Myocyte (in vitro differentiated cells): Measurements from ENCODE around the gene VTCN1. TPM values are rescaled to one million over a fixed set of nuclear protein-coding genes. Genes with fewer than 3 reads are reported as not detected.
A peak's percentile ranks its signal among the peaks of the same experiment; 100 is the strongest.
"Not testable (repeated sequence)": the region's sequence is repeated elsewhere in the genome, so short reads cannot be mapped to it uniquely, and the experiment has no call there.

ENCODE experiments used
- DNase-seq: peaks from one replicate; pipeline ENCODE4 v3.0.0-alpha.2; 2012; ENCODE audit warnings: low read depth
- total RNA-seq: library from RNA; depleted of rRNA; stranded (reverse); fragments of >200 nt; gene quantifications from 2 replicates; pipeline ENCODE4 v1.2.3, GENCODE V29; 2014

The VTCN1 gene
- total RNA-seq, 1 donor from 2014 or later = not detected

DNA sequence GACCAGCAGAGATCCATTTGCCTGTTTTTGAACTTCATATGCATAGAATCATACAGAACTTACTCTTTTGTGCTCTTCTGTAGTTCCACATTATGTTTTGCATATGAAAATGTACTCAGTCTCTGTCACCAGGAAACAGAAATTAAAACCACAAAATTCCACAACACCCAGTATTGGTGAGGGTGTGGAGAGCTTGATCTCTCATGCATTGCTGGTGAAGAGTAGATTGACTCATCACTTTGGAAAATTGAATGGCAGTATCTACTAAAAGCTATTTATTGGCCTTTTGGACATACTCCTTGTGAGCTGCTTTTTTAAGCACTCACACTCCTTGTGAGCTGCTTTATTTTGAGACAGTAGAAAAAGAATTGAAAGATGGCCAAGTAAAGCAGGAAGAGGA lies 43.3 kb downstream of the VTCN1 start:
- peak; percentile 15 for DNase-seq

DNA sequence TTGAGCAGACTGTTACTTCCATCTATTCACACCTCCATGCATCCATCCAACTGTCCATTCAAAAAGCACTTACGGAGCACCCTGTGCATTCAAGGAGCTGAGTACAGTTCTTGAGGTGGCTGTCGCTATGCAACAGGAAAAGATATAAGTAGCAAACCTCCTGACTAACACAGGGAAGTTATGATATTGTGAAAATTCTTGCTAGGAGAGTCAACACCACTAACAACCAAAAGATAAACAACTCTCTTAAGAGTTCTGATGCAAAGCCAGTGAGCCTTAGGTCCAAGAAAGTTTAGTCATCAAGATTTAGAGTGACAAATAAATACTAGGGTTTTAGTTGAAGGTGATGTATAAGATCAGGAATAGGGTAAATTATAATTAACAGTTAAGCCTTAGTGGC lies 44.7 kb downstream of the VTCN1 start:
- DNase-seq = no peak

DNA sequence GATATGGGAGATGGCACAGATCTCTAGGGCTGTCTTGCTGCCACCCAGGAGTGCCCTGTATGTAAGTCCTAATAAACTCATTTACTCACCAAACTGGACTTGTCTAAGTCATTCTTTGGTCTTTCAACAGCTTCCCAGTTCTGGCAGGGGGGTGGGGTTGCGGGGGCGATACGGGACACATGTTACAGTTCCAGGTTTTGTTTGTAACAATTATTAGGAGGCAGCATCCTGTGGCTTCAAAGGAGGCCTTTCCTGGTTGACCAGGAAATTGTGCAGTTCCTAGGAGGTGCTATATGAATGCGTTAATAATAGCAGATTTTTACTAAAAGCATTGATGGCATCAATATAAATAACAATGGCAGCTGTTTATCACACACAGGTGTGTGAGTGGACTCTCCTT lies 46.5 kb downstream of the VTCN1 start:
- no peak for DNase-seq

DNA sequence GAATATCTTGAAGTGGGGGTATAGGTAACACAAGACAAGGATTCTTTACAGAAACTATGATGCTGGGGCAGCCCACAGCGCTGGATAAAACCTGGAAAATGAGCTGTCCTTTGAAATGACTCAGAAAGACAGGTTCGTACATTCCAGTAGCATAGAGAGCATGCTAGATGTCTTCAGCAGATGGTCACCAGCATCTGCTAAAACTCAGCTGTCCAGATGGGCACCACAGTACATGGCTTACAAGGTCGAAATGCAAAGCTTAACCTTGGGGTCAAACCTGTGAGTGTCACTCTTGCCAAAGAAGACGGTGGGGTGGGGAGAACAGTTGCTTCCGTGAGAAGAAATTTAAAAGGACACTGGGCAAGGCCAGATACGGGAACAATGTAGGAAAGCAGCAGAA lies 47.9 kb downstream of the VTCN1 start:
- DNase-seq = peak; percentile 85

DNA sequence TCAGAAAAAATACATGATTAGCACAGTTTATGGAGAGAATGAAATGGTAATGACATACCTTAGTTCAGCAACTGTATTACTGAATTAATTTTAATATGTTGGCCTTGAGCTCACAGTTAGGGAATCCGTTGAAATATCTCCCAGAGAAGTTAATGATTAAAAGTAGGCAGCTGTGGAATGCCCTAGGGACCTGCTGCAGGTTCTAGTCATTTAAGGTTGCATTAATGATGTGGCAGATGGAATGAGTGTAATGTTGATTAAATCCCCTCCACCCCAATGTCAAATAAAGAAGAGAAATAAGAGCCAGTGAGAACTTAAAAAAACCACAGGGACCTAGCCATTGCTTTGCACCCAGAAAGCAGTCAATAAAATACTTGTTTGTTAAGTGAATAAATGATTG lies 48.8 kb downstream of the VTCN1 start:
- no peak for DNase-seq

DNA sequence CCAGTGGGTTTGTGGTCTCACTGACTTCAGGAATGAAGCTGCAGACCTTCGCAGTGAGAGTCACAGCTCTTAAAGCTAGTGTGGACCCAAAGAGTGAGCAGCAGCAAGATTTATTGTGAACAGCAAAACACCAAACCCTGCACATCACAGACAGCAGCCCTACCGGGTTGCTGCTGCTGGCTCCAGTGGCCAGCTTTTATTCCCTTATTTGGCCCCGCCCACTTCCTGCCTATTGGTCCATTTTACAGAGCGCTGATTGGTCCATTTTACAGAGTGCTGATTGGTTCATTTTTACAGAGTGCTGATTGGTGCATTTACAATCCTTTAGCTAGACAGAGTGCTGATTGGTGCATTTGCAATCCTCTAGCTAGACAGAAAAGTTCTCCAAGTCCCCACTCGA lies 59.4 kb downstream of the VTCN1 start:
- not testable (repeated sequence) for DNase-seq

DNA sequence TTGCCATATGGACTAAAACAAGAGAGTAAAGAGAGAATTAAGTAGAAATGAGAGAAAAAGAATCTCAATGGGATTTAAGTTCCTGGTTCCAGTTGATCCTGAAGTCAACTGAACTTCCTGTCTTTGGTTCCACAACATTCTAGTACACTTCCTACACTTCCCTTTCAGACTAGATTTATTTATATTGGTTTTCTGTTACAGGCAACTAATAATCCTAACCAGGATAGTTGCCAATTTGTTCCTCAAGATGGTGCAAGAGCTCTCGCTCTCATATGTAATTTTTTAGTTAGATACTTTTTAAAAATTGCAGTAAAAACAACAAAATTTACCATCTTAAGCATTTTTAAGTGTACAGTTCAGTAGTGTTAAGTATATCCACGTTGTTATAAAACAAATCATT lies 60.4 kb downstream of the VTCN1 start:
- DNase-seq = no peak

DNA sequence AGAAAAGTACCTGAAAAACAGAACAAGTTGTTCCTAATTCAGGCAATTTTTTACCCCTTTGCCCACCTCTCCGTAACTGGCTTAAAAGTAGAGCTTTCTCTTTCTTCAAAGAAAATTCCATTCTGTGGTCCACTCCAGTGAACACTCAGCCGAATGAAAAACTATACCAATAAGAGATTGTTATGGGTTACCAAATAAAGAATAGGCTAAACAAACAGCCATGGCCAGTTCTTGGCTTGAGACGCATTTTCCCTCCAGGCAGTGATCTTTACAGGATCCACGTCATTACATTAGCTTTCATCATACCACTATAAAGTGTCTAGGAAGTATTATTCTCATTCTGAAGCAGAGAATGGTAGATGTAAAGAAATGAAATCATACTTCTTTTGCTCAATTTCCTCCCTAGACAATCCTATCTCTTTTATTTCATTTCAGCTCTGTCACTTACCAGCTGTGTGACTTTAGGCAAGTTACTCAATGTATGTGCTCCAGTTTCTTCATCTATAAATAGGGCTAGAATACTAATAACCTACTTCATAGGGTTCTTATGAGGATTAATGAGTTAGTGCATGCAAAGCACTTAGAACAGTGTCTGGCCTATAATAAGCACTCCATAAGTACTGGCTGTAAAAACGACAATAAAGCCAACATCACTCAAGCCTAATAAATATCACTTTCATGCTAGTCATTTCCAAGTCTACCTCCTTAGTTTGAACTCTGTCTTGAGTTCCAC lies 62.7 kb downstream of the VTCN1 start:
- no peak for DNase-seq

DNA sequence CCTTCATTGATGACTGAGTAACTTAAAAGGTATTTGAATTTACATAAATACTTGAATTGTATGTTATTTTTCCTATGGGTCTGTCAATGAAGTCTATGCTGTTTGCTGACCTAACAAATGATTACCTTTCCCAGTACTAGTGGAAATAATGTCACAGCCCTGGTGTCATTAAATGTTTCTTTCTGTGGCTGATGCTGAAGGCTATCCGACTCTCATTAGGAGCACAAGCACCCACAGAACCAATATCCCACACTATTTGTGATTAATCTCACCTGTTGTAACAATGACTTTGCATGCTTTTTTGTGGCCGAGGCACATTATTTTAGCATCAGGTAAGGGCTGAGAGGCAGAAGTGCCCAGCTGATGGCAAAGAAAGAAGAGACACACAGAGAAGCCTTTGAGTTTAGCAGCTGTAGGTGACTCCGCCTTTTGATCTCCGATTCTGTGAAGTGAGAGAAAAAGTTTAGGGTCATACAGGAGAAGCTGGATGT lies 63.3 kb downstream of the VTCN1 start:
- DNase-seq = peak; percentile 54

DNA sequence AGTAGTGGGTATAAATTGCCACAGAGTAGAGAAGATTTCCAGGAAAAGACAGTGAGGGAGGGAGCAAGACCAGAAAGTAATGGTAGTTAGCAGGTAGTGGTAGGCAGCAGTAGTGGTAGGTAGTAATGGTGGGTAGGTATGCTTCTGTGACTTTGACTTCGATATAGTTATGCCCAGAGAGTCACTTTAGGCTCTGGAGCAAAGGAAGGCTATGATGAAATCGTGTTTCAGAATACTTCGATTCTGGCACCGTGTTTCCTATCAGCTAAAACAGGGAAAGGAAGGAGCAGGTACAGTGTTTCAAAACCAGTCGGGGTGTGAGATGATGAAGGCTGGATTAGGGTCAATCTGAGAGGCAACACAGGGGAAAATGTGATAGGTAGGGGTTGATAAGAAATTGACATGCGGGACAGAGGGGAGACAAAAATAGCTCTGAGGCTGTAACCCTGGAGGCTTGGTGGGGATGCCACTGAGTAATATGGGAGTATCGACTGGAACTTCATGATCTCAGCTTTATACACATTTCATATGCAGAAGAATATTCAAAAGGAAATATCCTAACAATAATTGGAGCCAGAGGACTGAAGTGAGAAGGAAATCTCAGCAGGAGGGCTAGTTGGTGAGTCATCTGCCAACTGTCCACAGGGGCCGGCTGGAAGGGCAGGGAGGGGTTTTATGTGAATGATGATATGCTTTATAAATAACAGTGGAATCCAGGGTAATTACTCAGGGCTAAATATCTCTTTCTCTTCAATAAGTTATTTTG lies 64.0 kb downstream of the VTCN1 start:
- peak; percentile 90 for DNase-seq

DNA sequence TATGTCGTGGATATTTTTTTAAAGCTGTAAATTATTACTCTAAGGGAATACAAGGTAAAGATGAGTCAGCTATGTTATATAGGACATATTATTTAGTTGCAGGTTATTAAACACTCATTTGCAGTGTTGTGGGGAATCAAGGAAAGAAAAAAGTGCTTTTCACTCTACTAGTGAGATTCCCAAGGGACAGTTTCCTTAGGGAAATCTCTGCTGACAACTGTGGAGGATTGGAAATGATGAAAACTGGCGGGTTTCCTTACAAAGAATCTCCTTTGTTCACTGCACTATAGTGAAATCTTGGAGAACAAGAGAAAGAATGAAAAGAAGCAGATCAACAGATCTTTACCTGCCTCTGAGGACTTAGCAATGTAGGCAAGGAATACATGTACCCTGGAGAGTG lies 64.7 kb downstream of the VTCN1 start:
- no peak for DNase-seq

DNA sequence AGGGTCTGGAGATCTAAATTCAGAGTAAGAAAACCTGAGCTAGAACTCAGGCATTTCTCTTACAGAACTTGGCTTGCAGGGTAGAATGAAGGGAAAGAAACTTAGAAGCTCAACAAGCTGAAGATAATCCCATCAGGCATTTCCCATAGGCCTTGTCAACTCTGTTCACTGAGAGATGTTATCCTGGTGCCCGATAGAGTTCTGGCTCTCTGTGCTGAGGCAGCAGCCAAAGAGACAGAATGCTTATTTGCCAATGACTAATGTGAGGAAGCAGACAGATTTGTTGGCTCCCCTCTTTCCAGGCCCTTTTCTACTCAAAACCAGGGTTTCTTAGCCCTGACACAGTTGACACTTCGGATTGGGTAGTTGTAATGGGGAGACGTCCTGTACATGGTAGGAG lies 66.9 kb downstream of the VTCN1 start:
- no peak for DNase-seq

DNA sequence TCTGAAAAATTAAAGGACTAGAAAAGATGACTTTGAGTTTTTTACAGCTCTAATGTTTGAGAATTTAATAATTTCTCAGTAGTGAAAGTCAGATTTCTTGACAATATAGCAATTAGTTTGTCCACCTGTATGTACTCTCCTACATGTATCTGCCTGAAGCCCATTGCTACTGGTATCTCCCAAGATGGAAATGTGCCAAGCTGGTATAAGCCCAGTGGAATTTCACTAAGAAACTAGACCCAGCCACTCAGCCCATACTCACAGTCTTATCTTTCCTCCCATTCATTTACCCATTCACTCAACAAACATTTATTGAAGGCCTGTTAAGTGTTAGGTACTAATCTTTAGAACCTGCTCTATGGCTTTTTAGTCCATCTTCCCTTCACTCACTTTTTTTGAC lies 67.6 kb downstream of the VTCN1 start:
- no peak for DNase-seq

DNA sequence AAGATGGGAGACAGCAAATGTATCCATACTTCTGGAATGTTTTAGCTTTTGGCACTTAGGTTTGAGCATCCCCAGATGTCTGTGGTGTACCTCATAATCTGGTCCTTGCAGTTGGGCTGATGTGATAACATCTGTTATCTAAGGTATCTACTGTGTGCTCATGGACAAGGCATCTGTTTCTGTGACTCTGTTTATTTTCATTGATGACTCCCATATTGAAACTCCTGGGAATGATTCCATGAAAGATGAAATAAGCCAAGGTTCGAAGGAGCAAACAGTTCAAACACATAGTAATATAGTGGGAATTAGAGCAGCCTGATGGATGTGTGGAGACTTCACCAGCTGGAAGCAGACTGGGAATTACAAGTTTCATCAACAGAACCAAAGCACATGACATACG lies 68.5 kb downstream of the VTCN1 start:
- no peak for DNase-seq

DNA sequence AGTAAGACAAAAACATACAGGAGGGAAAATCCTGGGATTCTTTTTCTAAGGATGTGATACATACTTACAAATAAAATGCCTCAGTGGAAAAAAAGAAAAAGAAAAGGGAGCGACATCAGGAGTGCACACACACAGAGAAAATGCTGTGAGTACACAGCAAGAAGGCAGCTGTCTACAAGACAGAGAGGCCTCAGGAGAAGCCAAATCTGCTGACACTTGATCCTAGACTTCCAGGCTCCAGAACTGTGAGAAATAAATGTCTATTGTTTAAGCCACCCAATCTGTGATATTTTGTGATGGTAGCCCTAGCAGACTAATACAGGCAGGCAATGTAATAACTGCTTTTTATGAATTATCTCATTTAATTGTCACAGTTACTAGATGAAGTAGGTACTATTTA lies 72.2 kb downstream of the VTCN1 start:
- peak; percentile 41 for DNase-seq

DNA sequence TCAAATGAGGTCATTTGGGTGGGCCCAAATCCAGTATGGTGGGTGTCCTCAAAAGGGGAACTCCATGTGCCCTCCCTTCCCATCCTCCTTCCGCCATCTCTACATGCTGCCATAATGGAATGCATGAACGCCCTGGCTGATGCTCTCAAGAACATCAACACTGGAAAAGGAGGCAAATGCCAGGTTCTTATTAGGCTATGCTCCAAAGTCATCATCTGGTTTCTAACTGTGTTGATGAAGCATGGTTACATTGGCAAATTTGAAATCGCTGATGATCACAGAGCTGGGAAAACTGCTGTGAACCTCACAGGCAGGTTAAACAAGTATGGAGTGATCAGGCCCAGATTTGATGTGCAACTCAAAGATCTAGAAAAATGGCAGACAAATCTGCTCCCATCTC lies 72.6 kb downstream of the VTCN1 start:
- DNase-seq = no peak

DNA sequence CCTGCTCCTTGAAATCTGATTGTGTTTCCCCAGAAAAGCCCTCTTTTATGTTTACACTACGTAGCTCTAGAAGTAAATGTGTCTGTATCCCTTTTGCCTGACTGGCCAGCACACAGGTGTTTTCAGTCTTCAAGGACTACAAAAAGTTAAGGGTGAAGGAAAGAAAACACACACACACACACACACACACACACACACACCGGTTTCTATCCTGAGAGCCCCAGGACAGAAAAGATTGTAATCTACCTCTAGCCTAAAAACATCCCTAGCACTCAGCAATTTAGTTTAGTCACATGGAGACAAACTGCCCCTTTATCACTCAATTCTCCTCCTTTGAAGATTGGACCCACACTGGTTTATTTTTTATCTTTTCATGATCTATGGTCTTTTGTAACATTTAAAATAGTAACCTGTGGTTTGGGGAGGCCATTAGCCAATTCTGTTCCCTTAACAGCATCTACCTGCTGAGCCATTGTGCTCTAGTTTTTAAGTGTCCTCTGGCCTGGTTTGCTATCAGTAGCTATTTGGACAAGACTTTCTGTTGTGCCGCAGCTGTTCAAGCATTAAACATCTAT lies 73.4 kb downstream of the VTCN1 start:
- DNase-seq = no peak

DNA sequence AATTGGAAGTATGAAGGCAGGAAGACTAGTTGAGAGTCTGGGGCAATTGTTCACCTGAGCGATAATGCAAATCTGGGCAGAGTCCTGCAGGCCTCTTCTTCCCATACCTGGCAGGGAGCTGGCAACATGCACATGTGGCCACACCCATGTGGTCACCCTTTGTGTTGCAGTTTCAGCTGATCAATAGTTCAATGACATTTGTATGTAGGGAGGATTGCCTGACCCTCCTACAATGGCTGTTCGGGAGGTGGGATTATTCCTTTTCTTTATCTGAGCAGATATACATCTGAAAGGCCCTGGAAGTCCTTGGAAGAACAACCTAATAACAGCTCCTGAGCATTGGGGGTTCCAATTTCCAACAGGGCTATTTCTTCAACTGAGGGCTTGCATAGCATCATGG lies 74.0 kb downstream of the VTCN1 start:
- DNase-seq = no peak

DNA sequence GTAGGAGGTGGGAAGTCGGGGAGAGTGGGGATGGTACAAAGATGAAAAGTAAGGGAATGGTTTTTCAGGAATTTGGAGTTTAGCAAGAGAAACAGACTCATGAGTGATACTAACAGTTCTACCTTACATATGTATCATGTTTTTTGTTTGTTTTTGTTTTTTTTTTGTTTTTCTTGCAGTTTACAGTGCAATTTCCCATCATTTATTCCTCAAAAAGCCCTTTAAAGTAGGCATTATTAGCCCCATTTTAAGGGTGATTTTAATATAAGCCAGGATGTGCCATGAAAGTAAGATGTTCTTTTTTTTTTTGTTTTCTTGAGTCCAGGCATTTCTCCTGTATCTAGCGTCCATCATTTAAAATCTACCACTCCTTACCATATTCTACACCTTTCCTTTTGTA lies 75.4 kb downstream of the VTCN1 start:
- no peak for DNase-seq

DNA sequence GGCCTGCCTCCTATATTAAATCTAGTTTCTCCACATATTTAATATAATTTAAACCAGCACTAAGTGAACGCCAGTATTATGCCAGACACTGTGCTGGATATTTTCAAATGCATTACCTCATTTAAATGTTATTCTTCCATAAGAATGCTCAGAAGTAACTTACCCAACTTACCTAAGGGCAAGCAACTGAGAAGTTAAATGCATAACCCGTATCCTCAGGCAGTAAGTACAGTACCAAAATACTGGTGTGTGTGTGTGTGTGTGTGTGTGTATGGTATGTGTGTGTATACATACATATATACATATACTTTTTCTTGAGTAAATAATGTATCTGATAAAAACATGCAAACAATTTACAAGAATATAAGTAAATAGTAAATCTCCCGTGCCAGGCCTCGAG lies 80.2 kb downstream of the VTCN1 start:
- DNase-seq = no peak

DNA sequence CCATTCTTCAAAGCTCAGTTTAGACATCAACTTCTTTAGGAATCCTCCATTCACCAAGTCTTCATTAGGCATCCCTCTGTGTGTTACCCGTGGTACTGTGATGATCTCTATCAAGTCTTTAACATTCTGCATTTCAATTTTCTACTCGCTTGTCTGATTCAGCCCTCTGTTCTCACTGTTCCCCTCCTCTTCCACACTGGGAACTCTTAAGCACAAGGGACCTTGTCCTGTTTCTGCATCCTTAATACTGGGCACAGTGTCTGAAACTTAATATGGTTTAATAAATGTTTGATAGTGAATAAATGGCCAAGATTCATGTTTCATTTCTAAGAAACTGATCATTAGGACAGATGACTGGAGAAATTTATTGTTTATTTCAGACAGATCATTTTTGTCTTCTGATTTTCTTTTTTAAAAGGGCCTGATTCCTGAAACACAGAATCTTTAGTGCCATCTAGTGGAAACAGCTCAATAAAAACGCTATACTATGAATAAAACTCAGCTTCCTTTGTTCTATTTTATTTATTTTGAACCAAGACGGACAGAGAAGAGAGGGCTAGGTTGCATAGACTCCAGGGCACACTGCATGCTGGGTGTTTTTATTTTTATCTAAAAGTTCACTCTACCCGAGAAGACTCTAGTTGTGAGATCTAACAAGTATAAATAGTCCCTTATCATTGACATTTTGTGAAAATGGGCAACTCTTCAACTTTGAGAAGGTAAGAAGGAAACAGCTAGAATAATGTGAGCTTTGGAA lies 82.2 kb downstream of the VTCN1 start:
- peak; percentile 70 for DNase-seq

DNA sequence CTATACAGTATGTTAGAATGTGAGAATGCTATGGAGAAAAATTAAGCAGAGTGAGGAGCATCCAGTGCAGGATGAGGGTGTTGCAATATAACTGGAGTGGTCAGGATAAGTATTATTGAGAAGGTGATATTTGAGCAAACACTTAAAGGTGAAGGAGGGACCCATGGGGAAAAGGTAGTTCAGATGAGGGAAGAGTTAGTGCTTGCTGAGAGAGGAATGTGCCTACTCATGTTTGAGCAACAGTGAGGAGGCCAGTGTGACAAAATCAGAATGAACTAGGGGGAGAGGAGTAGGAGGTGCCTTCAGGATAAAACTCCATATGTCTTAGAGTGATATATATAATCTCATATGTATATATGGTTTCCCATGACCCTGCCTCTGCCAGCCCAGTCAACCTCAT lies 82.9 kb downstream of the VTCN1 start:
- DNase-seq = no peak
